ENCODE measurements around the gene BMF. TPM values are rescaled to one million over a fixed set of nuclear protein-coding genes. Genes with fewer than 3 reads are reported as not detected.

BMF gene
- total RNA-seq, 1 experiment from 2014 or later, result 6.7 TPM

GRCh38 chr15:40100123-40100946 is 8.3 kb downstream of the BMF start:
- Histone ChIP-seq H3K27me3 (no peaks in the 10 kb centered on the region), H3K4me3 (no peak overlapping the region), H3K27ac (no peak overlapping the region), H3K9me3 (replicated peaks) (no peaks in the 10 kb centered on the region), H3K4me1 (peaks cover 73% of the 10 kb centered on the region), H3K36me3 (no peaks in the 10 kb centered on the region)
- DNase-seq, result no peak

- no peaks in the 10 kb centered on the region for H3K9me3 ChIP-seq (replicated peaks)
- H3K4me1 ChIP-seq, result peaks cover 63% of the 10 kb centered on the region
- peak overlapping the region; percentile 95 for H3K27ac ChIP-seq
- DNase-seq, result peak; percentile 91 to 95
- H3K27me3 ChIP-seq, result no peaks in the 10 kb centered on the region
- H3K36me3 ChIP-seq, result no peaks in the 10 kb centered on the region
- peak overlapping the region; percentile 33 for H3K4me3 ChIP-seq
Measured at GRCh38 chr15:40098489-40099261, 10.0 kb downstream of the BMF start.

GRCh38 chr15:40097968-40098476 is 10.7 kb downstream of the BMF start:
- no peak for DNase-seq

DNA sequence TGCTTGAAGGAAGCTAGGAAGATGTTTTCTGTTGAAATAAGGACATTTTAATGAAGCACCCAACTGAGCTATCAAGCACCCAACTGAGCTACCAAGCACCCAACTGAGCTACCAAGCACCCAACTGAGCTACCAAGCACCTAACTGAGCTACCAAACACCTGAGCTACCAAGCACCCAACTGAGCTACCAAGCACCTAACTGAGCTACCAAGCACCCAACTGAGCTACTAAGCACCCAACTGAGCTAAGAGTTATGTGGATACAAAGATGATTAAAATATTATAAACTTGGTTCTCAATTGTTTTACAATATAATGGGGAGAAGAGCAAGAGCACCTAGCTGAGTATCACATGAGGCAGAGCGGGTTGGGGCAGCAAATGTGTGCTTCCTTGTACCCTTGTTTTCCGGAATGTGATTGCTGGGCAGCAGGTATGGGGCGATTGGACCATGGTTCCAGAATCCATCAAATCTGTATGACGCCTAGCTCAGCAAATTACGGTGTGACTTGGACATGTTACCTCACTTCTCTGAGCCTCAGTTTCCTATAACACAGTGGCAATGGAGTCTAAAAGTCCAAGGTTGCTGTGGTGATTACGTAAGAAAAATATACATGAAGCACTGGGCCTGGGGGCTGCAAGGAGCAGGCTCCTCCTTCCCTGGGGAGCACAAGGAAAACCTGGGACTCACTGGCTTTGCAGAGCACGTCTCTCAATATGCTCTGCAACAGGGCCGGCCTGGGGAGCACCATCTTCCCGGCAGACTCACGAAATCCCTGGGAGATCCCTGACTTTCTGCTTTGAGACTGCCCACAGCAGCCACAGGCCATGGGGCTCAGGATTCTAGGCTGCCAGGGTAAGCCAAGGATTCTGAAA is 11.3 kb downstream of the BMF start:
- H3K9me3 ChIP-seq (replicated peaks), result no peaks in the 10 kb centered on the region
- no peak for DNase-seq
- peaks cover 67% of the 10 kb centered on the region for H3K4me1 ChIP-seq
- no peaks in the 10 kb centered on the region for H3K27me3 ChIP-seq
- H3K27ac ChIP-seq, result peak overlapping the region; percentile 95
- no peaks in the 10 kb centered on the region for H3K36me3 ChIP-seq
- no peak overlapping the region for H3K4me3 ChIP-seq

More at GRCh38 chr15:40097968-40098476, 10.7 kb downstream of the BMF start:
- Histone ChIP-seq H3K4me3 (no peak overlapping the region), H3K27ac (peak overlapping the region; percentile 95), H3K36me3 (no peaks in the 10 kb centered on the region), H3K4me1 (peaks cover 67% of the 10 kb centered on the region), H3K9me3 (replicated peaks) (no peaks in the 10 kb centered on the region), H3K27me3 (no peaks in the 10 kb centered on the region)

- no peaks in the 10 kb centered on the region for H3K36me3 ChIP-seq
- no peak for DNase-seq
- H3K27me3 ChIP-seq, result no peaks in the 10 kb centered on the region
- no peak overlapping the region for H3K4me3 ChIP-seq
- H3K4me1 ChIP-seq, result peaks cover 71% of the 10 kb centered on the region
- H3K27ac ChIP-seq, result no peak overlapping the region
- no peaks in the 10 kb centered on the region for H3K9me3 ChIP-seq (replicated peaks)
Measured at GRCh38 chr15:40096094-40096891, 12.4 kb downstream of the BMF start.

- Histone ChIP-seq H3K4me3 (no peak overlapping the region), H3K27me3 (no peaks in the 10 kb centered on the region), H3K9me3 (replicated peaks) (no peaks in the 10 kb centered on the region), H3K4me1 (peaks cover 66% of the 10 kb centered on the region), H3K27ac (no peak overlapping the region), H3K36me3 (no peaks in the 10 kb centered on the region)
- DNase-seq, result no peak
Measured at GRCh38 chr15:40095371-40096093, 13.1 kb downstream of the BMF start.

- DNase-seq, result no peak
- H3K36me3 ChIP-seq, result no peaks in the 10 kb centered on the region
- no peaks in the 10 kb centered on the region for H3K9me3 ChIP-seq (replicated peaks)
- H3K4me3 ChIP-seq, result no peak overlapping the region
- H3K27me3 ChIP-seq, result no peaks in the 10 kb centered on the region
- H3K27ac ChIP-seq, result no peak overlapping the region; the same call in 1 of the 2 replicates
- H3K4me1 ChIP-seq, result peaks cover 52% of the 10 kb centered on the region
Measured at GRCh38 chr15:40094156-40094555, 14.5 kb downstream of the BMF start.

DNA sequence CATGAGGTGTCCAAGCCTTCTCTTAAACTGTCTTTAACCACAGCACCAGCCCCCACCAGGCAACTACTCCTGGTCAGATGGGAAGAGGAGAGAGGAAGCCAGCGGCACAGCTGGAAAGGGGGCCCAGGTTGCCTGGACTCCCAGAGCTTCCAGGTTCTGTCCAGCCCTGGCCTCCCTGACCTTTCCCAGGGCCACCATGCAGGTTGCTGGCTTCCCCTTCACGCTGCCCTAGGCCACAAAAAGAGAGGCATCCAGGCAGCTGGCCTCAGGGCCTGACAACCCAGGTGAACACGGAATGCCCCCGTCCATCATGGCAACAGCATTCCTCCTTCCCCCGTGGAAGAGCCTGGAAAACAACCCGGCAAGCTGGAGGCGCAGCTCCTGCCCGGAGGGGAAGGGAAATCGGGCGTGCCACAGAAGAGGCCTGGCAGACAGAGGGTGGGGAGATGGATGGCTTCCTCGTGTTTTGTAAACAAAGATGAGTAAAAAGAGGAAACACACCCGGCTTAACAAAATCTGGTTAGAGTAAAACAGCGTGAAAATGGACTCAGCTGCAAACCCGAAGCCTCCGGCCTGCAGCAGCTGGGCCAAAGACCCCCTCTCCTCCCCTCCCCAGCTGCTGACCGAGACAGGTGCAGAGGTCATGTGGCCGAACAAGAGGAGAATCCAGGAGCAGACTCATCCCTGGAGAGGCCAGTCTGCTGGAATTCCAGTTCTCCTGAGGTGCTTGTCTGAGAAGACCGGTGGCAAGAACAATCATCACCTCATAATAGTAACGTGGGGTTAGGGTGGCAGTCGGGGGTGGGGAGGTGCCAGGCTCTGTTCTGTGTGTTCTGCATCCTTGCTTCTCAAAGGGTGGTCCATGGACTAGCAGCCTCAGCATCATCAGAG is 15.5 kb downstream of the BMF start:
- no peaks in the 10 kb centered on the region for H3K36me3 ChIP-seq
- peak overlapping the region; percentile 58 for H3K27ac ChIP-seq
- peak overlapping the region; percentile 8; the same call in 1 of the 2 replicates for H3K4me3 ChIP-seq
- H3K4me1 ChIP-seq, result peaks cover 52% of the 10 kb centered on the region
- DNase-seq, result peak; percentile 82 to 83
- no peaks in the 10 kb centered on the region for H3K9me3 ChIP-seq (replicated peaks)
- H3K27me3 ChIP-seq, result no peaks in the 10 kb centered on the region

DNA sequence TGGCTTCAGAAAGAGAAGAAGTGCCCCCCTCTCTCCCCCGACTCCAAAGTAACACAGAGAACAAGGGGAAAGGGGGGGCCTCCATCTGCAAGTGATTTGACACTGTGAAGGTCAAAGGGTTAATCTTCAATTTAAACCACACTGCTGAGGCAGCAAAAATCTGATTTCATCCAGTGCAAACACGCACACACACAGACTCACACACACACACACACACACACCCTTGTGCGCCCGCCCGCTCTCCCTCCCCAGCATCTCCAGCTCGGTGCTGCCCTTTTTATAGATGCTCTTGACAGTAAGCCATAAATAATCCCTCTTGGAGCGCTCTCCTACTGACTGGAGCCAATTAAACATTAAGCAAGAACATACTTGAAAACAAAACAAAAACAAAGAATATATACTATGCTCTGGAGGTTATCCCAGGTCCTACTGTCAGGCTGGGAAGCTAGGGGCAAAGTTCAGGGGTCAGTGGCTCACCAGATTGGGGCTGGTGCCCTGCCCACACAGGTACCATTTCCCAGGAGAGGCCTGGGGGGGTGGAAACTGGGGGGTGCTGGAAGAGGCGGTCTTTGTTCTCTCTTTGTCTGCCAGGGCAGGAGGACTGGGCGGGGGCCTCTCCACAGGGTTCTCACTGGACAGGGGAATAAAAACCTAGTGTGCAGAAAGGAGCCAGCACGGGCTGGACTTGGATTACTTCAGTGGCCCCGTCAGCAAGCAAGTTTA is 16.3 kb downstream of the BMF start:
- H3K9me3 ChIP-seq (replicated peaks), result no peaks in the 10 kb centered on the region
- no peaks in the 10 kb centered on the region for H3K36me3 ChIP-seq
- DNase-seq, result peak; percentile 49 to 53
- H3K27ac ChIP-seq, result peak overlapping the region; percentile 58
- H3K4me1 ChIP-seq, result peaks cover 49% of the 10 kb centered on the region
- H3K4me3 ChIP-seq, result peak overlapping the region; percentile 2; the same call in 1 of the 2 replicates
- no peaks in the 10 kb centered on the region for H3K27me3 ChIP-seq

DNA sequence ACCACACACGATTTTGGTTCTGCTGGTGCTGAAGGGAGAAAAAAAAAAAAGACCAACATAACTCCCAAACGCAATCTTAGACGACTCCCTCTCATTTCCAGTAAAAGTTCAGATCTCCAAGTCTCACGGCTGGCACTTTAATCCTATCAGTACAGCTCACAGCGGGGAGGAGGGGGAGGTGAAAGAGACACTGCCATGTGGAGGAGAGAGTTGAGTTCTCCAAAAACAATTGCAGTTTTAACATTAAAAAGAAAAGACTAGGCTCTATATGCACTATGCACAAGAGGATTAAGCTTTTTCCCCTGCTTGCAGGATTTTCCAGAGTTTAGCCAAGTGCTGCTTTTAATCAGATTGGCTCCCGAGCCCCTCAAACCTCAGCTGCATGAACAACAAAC is 16.8 kb downstream of the BMF start:
- Histone ChIP-seq H3K27ac (no peak overlapping the region), H3K4me3 (no peak overlapping the region; the same call in 1 of the 2 replicates)

GRCh38 chr15:40090774-40091455 is 17.8 kb downstream of the BMF start:
- Histone ChIP-seq H3K4me1 (peaks cover 42% of the 10 kb centered on the region), H3K36me3 (no peaks in the 10 kb centered on the region), H3K9me3 (replicated peaks) (no peaks in the 10 kb centered on the region), H3K27me3 (no peaks in the 10 kb centered on the region), H3K27ac (no peak overlapping the region), H3K4me3 (no peak overlapping the region)
- DNase-seq, result no peak

More for the DNA sequence above, 16.8 kb downstream of the BMF start:
- H3K4me1 ChIP-seq, result peaks cover 49% of the 10 kb centered on the region
- H3K36me3 ChIP-seq, result no peaks in the 10 kb centered on the region
- DNase-seq, result no peak
- no peaks in the 10 kb centered on the region for H3K9me3 ChIP-seq (replicated peaks)
- H3K27me3 ChIP-seq, result no peaks in the 10 kb centered on the region

Data from SJCRH30 (cell line).